ENCODE measurements around the gene FLRT3.

DNA sequence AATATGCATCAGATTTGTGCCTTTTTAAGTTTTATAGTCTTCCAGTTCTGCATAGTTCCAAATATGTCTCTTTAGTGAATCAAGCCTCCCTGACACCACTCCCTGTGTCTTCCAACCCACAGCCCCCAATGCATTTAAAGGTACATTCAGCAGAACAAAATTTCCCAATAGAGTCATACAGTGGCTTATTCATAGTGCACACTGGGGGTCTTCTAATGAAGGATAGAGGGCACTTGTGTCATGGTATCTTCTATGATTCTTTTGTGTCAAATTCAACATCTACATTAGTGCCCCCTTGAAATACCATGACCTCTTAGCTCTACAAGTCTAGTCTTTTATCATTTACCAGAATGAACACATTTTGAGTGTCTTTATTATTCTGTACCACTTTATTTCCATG, 33.8 kb downstream of the FLRT3 start:
- TF ChIP-seq POLR2A (IDR thresholded peaks at IDR 0.05; ENCODE audit: low read depth, low read length) (no peak), POU2F2 (IDR thresholded peaks at IDR 0.05; ENCODE audit: low read depth, low read length) (no peak), POLR2AphosphoS5 (IDR thresholded peaks at IDR 0.05; ENCODE audit: low read depth, low read length) (no peak)
